Measurements from ENCODE around the gene COL18A1.

The COL18A1 gene

DNA sequence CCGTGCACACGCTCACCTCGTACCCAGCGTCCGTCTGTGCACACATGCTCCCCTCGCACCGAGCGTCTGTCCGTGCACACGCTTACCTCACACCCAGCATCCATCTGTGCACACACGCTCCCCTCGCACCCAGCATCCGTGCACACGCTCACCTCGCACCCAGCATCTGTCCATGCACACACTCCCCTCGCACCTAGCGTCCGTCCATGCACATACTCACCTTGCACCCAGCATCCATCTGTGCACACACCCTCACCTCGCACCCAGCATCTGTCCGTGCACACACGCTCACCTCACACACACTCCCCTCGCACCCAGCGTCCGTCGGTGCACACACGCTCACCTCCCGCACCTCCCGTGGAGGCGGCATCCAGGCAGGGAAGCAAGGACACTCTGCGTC, 24.4 kb upstream of the COL18A1 start:
- Histone ChIP-seq H3K36me3 (ENCODE audit: insufficient read depth, low read length) (no peaks in the 10 kb centered on the region), H3K79me2 (ENCODE audit: insufficient read depth, low read length) (no peaks in the 10 kb centered on the region), H3K4me2 (ENCODE audit: low read depth, low read length, poor library complexity, severe bottlenecking) (no peak overlapping the region), H3K9me2 (replicated peaks; ENCODE audit: low read depth, low read length) (no peaks in the 10 kb centered on the region), H2AFZ (ENCODE audit: low read length) (no peak overlapping the region), H3F3A (ENCODE audit: low read depth) (no peaks in the 10 kb centered on the region), H3K9ac (ENCODE audit: low read depth, low read length, poor library complexity, severe bottlenecking) (no peak overlapping the region), H3K9me3 (ENCODE audit: insufficient read depth, low read depth, low read length) (no peaks in the 10 kb centered on the region; the same call in 1 of the 2 replicates), H4K20me1 (ENCODE audit: insufficient read depth, low read length, poor library complexity, severe bottlenecking) (no peaks in the 10 kb centered on the region), H3K4me3 (ENCODE audit: low read length, poor library complexity, severe bottlenecking) (no peak overlapping the region), H3K27me3 (ENCODE audit: insufficient read depth, low read length, poor library complexity, severe bottlenecking) (no peaks in the 10 kb centered on the region), H3K4me1 (ENCODE audit: insufficient read depth, low read length, poor library complexity, severe bottlenecking) (no peaks in the 10 kb centered on the region)
- TF ChIP-seq EZH2phosphoT487 (IDR thresholded peaks at IDR 0.05; ENCODE audit: borderline replicate concordance): no peak
- TF ChIP-seq, protein P1, sequence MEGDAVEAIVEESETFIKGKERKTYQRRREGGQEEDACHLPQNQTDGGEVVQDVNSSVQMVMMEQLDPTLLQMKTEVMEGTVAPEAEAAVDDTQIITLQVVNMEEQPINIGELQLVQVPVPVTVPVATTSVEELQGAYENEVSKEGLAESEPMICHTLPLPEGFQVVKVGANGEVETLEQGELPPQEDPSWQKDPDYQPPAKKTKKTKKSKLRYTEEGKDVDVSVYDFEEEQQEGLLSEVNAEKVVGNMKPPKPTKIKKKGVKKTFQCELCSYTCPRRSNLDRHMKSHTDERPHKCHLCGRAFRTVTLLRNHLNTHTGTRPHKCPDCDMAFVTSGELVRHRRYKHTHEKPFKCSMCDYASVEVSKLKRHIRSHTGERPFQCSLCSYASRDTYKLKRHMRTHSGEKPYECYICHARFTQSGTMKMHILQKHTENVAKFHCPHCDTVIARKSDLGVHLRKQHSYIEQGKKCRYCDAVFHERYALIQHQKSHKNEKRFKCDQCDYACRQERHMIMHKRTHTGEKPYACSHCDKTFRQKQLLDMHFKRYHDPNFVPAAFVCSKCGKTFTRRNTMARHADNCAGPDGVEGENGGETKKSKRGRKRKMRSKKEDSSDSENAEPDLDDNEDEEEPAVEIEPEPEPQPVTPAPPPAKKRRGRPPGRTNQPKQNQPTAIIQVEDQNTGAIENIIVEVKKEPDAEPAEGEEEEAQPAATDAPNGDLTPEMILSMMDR (conservative IDR thresholded peaks at IDR 0.05; ENCODE audit: low read length): no peak

DNA sequence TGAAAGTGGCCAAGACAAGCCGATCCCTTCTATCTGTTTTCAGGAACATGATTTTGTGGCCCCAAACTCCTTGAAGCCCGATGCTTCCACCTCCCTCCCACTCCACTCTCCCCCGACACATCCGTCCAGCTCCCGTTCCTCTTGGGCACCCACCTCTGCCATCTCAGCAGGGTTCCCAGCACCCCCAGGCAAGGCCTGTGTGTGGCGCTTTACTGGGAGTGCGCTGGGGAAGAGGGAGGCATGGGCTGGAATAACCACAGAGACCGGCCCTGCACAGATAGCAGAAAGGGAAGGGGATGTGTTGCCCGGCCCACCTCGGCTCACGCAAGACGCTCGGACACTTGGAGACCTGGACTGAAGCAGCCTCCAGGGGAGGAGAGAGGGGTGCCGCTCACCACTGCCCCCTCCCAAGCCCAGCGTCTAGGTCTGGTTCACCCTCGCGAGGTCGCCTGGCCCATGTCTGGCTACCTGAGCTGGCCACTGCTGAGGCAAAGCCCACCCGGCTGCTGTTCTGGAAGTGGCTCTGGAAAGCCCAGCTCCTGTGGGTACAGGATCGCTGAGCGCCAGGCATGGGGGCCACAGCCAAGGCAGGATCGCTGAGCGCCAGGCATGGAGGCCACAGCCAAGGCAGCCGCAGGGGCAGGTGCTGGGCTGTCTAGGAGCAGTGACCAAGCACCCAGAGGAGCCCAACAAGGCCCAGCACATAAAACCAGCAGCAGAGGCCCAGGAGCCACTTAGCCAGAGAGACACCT, 23.8 kb upstream of the COL18A1 start:
- Histone ChIP-seq H3K4me2 (ENCODE audit: low read depth, low read length, poor library complexity, severe bottlenecking) (no peak overlapping the region), H3K4me3 (ENCODE audit: low read length, poor library complexity, severe bottlenecking) (no peak overlapping the region), H3K4me1 (ENCODE audit: insufficient read depth, low read length, poor library complexity, severe bottlenecking) (no peaks in the 10 kb centered on the region), H3K27me3 (ENCODE audit: insufficient read depth, low read length, poor library complexity, severe bottlenecking) (no peaks in the 10 kb centered on the region), H4K20me1 (ENCODE audit: insufficient read depth, low read length, poor library complexity, severe bottlenecking) (no peaks in the 10 kb centered on the region), H3K36me3 (ENCODE audit: insufficient read depth, low read length) (no peaks in the 10 kb centered on the region), H2AFZ (ENCODE audit: low read length) (no peak overlapping the region), H3K79me2 (ENCODE audit: insufficient read depth, low read length) (no peaks in the 10 kb centered on the region), H3K9me3 (ENCODE audit: insufficient read depth, low read depth, low read length) (no peaks in the 10 kb centered on the region; the same call in 1 of the 2 replicates), H3K9ac (ENCODE audit: low read depth, low read length, poor library complexity, severe bottlenecking) (no peak overlapping the region), H3F3A (ENCODE audit: low read depth) (no peaks in the 10 kb centered on the region), H3K9me2 (replicated peaks; ENCODE audit: low read depth, low read length) (no peaks in the 10 kb centered on the region)
- TF ChIP-seq, protein P1 (conservative IDR thresholded peaks at IDR 0.05; ENCODE audit: low read length): no peak
- no peak for TF ChIP-seq EZH2phosphoT487 (IDR thresholded peaks at IDR 0.05; ENCODE audit: borderline replicate concordance)

DNA sequence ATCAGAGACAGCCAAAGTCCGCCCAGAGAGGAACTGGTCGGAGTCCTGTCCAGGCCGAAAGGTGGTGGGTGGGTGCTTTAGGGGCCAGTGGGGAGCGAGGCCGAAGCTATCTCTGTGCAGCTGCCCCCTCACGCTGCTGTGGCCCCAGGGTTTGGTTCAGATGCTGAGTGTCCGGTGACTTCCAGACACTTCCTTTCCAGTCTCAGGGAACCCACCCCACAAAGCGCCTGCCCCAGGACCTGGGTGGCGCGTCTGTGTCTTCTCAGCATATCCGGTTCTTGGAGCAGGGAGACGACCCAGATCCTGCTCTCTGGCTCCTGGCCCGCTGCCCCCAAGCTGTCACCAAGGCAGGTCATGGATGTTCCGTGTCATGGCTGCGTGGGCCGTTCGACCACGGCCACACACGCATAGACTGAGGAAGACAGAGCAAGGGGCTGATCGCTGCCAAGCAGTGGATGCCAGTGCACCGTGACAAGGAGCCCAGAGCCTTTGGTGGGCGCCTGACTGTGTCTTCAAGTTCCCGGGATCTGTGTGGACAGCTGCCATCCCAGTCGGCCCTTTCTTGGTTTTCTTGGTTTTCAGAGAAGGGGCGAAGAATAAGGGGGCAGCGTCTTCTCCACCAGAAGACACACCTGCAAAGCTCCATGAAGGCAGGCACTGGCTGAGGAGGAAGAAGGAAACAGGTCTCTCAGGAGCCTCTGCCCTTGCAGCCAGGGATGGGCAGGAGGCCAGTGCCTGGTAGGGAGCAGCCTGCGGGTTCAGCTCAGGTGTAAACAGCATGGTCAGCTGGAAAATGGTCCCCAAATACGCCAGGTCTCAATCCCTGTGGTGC, 22.9 kb upstream of the COL18A1 start:
- TF ChIP-seq, protein P1 (conservative IDR thresholded peaks at IDR 0.05; ENCODE audit: low read length): no peak
- no peak for TF ChIP-seq EZH2phosphoT487 (IDR thresholded peaks at IDR 0.05; ENCODE audit: borderline replicate concordance)
- H3K9me2 ChIP-seq (replicated peaks; ENCODE audit: low read depth, low read length): no peaks in the 10 kb centered on the region
- H2AFZ ChIP-seq (ENCODE audit: low read length): no peak overlapping the region
- H3K79me2 ChIP-seq (ENCODE audit: insufficient read depth, low read length): no peaks in the 10 kb centered on the region
- no peaks in the 10 kb centered on the region for H3K27me3 ChIP-seq (ENCODE audit: insufficient read depth, low read length, poor library complexity, severe bottlenecking)
- H3K9ac ChIP-seq (ENCODE audit: low read depth, low read length, poor library complexity, severe bottlenecking): no peak overlapping the region
- no peaks in the 10 kb centered on the region for H3K36me3 ChIP-seq (ENCODE audit: insufficient read depth, low read length)
- no peaks in the 10 kb centered on the region for H3F3A ChIP-seq (ENCODE audit: low read depth)
- no peaks in the 10 kb centered on the region; the same call in 1 of the 2 replicates for H3K9me3 ChIP-seq (ENCODE audit: insufficient read depth, low read depth, low read length)
- H3K4me1 ChIP-seq (ENCODE audit: insufficient read depth, low read length, poor library complexity, severe bottlenecking): no peaks in the 10 kb centered on the region
- H3K4me2 ChIP-seq (ENCODE audit: low read depth, low read length, poor library complexity, severe bottlenecking): no peak overlapping the region
- H4K20me1 ChIP-seq (ENCODE audit: insufficient read depth, low read length, poor library complexity, severe bottlenecking): no peaks in the 10 kb centered on the region
- no peak overlapping the region for H3K4me3 ChIP-seq (ENCODE audit: low read length, poor library complexity, severe bottlenecking)

Data from Loucy (cell line).